Fibroblast of pulmonary artery (primary cell): Measurements from ENCODE around the gene BEX4.
"Not testable (repeated sequence)": the region's sequence is repeated elsewhere in the genome, so short reads cannot be mapped to it uniquely, and the experiment has no call there.

Source experiments
- DNase-seq: peaks from one replicate; pipeline ENCODE4 v3.0.0-alpha.2; 2010; ENCODE audit warnings: low read depth
- H3K4me3 ChIP-seq: replicated peaks from 2 replicates; pipeline ENCODE4 v1.5.1; 2011; ENCODE audit warnings: low read depth, mild to moderate bottlenecking, control low read depth, low read length, moderate library complexity
- CTCF ChIP-seq: IDR thresholded peaks from 2 replicates; pipeline ENCODE4 v1.5.1; 2011; ENCODE audit warnings: mild to moderate bottlenecking, control low read depth, low read length, inconsistent platforms; ENCODE audit errors: missing control alignments

The BEX4 gene

GRCh38 chrX:103215425-103215991 is 600 bp downstream of the BEX4 start:
- no peak for TF ChIP-seq CTCF
- peak overlapping the region; percentile 62 for H3K4me3 ChIP-seq
- DNase-seq: no peak

GRCh38 chrX:103220511-103221323 is 5.8 kb downstream of the BEX4 start:
- H3K4me3 ChIP-seq: no peak overlapping the region
- no peak for DNase-seq
- no peak for TF ChIP-seq CTCF

GRCh38 chrX:103225918-103226317 is 11.0 kb downstream of the BEX4 start:
- not testable (repeated sequence) for DNase-seq, H3K4me3 ChIP-seq

- DNase-seq: no peak
- no peak overlapping the region for H3K4me3 ChIP-seq
- no peak for TF ChIP-seq CTCF
Observed at GRCh38 chrX:103233263-103233662, 18.4 kb downstream of the BEX4 start.

- DNase-seq: no peak
- TF ChIP-seq CTCF: no peak
- H3K4me3 ChIP-seq: no peak overlapping the region
Observed at GRCh38 chrX:103234869-103235268, 20.0 kb downstream of the BEX4 start.

GRCh38 chrX:103235608-103236007 is 20.7 kb downstream of the BEX4 start:
- DNase-seq, H3K4me3 ChIP-seq: not testable (repeated sequence)

- no peak for DNase-seq
- TF ChIP-seq CTCF: no peak
- no peak overlapping the region for H3K4me3 ChIP-seq
Observed at GRCh38 chrX:103236296-103236695, 21.4 kb downstream of the BEX4 start.

GRCh38 chrX:103240155-103240554 is 25.2 kb downstream of the BEX4 start:
- no peak overlapping the region for H3K4me3 ChIP-seq
- no peak for DNase-seq
- TF ChIP-seq CTCF: no peak
